HG03558 (cell line): ENCODE data around the gene SLC25A23.

Experiments used
- ATAC-seq: cut with Tn5 transposase; IDR thresholded peaks from one replicate; pipeline ENCODE4 v1.9.1; 2021; ENCODE audit warnings: moderate number of reproducible peaks; ENCODE audit not compliant: unreplicated experiment; ENCODE audit errors: extremely low read depth

SLC25A23 gene

DNA sequence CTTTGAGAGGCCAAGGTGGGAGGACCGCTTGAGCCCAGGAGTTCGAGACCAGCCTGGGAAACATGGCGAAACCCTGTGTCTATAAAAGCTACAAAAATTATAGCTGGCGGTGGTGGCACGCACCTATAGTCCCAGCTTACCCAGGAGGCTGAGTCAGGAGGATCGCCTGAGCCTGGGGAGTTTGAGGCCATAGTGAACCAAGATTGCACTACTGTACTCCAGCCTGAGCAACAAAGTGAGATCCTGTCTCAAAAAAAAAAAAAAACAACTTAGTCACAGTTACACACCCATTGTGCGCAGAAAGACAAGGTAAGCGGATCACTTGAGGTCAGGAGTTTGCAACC, 22.7 kb upstream of the SLC25A23 start:
- ATAC-seq = no peak

DNA sequence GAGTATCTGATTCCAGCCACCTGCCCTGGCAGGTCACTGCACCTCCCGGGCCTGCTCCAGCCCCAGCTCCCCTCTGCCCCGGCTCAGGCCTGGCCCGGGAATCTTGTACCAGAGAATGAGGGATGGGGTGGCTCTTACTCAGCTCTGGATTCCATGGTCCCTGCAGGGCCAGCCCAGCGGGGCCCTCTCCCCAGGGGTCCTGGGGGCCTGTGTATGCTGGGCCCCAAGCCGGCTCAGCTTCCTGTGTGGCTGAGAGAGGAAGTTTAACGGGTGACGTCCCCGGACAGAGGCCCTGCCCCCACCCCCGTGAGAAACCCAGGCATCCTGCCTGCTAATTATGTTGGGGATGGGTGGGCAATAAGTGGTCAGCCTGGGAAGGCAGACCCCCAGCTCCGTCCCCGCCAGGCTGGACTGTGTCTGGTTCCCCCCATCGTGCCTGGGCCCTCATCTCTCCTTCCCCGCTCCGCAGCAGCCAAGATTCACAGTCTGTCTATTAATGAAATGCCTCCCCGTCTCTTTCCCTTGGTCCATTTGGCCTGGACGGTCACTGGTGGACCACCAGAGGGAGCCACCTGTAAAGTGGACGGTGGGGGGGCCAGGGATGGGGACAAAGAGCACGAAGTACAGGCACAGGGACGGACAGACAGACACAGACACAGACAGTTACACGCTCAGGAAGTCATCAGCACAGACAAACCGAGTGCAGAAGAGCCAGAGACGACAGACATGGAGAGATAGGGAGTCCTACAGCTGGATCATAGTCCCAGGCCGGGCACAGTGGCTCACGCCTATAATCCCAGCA, 22.1 kb upstream of the SLC25A23 start, which contains the start of gene DENND1C:
TSS of gene DENND1C (minus strand) at position 247 of the 802 bp plus-strand sequence. CDS start at position 155, 92 bp downstream.
- ATAC-seq = no peak

DNA sequence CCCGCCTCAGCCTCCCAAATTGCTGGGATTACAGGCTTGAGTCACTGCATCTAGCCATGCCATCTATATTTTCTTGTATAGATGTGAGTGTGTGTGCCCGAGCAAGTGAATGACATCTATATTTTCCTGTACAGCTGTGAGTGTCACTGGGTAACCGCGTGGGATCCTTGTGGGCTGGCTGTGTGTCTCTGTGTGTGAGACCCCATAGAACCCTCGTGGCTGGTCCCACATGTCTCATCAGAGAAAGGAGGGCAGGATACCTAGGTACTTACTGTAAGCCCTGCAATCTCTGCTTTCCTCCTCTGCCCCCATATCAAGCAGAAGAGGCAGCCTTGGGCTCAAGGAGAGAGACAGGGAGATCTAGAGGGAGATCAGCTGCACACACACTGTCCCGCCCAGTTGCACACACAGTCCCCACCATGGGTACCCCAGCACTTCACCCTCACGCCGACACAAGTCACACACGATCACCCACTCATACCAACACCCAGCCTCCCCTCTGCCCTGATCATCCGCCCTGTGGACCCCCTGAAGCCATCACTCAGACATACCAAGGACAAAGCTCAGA, 21.3 kb upstream of the SLC25A23 start:
- no peak for ATAC-seq

DNA sequence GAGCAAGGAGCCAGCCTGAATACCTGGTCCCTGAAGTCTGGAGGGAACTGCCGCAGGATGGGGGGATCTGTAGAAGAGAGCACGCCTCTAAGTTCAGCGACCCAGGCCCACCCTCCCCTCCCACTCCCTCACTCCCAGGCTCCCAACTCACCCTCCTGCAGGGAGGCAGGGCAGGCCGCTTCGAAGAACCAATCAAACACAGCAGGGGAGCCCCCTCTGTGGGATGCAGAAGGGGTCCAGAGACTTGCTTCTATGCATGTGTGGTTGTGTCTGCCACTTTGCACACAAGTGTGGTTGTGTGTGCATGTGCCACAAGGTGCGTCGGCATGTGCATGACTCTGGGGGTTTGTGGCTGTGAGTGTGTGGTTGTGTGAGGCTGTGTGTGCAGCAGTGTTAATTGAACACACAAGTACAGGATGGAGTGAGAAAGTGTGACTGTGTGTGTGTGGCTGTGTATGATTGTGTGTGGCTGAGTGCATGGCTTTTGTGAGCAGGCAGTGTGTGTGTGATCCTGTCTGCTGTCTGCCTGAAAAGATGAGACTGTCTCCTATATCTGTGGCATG, 20.3 kb upstream of the SLC25A23 start:
- no peak for ATAC-seq

DNA sequence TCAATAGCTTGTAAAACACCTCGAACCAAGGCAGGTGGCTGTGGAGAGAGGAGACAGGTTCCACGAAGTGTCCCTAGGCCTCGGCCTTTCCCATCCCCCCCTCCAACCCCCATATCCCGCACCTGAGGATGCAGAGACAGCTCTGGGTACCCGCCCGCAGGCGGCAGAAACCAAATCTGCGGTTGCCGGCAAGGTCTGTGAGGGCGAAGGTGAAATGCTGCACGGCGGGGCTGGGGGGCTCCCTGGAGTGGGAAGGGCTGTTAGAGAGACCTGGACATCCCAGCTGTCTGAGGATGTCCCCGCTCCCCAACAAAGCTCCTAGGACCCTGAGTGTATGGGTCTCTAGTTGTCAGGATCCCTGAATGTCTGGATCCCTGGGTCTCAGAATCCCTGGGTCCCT, 19.2 kb upstream of the SLC25A23 start:
- ATAC-seq = no peak

DNA sequence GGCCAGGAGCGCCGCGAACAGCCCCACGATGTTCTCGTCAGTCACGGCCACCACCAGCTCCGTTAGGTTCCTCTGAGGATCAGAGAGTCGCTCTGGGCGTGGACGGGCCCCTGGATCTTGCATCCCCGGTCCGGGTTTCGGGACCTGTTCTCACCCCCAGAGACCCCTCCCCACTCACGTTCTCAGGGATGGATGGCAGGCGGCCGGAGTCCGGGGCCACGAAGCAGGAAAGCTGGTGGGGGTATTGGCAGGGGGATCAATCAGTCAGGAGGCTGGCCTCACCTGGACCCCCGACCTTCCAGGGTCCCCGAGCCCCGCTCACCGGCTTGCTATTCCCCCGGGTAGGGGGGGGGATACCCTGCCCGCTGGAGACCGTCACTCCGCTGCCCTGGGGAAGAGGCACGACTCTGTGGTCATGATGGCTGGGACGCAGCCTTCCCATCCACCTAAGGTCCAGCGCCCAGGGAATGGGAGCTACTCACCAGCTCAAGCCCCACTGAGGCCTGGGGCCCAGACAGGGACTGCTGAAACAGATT, 17.4 kb upstream of the SLC25A23 start:
- no peak for ATAC-seq

DNA sequence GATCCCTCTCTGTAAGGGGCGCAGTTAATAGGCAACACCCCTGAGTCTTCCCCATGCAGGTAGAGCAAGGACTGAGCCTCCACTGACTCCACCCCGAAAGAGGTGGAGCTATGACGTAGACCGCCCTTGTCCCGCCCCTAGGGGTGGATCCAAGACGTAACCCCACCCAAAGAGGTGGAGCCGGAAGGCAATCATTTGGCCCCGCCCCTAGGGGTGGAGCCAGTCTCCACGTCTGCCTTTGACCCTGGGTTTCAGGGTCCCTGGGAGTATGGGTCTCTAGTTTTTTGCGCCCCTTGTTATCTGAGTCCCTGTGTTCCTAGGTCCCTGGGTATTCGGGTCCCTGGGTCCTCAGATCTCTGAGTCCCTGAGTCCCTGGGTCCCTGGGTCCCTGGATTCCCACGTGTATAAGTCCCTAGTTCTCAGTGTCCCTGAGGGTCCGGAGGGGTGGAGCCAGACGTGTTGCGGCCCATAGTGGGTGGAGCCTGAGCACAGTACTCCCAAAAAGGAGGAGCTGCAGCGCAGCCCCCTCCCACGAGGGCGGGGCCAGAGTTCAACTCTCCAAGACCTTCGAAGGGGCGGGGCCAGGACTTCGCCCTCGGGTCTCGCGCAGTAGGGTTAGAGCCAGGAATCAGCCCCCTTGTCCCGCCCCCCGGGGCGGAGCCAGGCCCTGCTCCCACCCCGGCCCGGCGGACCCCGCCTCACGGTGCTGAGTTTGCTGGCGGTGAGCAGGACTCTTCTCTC, 16.7 kb upstream of the SLC25A23 start:
- no peak for ATAC-seq

DNA sequence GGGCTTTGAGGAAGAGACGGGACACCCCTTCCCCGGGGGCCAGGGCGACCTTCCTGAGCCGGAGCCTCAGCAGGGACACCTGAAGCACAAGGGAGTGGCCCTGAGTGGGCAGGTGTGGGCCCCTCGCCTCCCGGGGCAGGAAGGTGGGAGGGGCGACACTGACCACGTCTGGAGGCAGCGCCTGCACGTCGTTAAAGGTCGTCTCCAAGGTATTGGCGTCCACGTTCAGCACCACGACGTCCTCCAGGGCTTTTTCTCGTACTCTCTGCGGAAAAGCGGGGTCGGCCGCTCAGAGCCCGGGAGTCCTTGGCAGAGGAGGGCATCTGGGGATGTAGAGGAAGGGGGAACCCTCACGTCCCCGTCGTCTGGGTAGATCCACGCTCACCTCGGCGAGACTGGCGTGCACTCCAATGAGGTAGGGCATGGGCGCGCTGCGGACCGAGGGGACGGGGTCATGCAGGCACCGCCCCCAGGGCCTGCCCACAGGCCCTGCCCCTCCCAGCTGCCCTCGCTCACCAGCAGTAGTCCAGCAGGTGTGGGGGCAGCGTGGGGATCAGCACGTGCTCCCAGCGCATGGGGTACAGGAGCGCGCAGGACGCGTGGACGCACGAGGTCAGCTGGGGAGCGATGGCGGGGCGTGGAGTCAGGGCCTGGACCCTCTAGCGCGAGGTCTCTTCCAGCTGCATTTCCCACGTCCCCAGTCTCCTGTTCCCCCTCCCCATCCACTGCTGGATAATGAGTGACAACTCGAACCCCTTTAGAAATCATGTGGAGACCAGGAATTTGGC, 15.9 kb upstream of the SLC25A23 start:
- ATAC-seq = no peak

DNA sequence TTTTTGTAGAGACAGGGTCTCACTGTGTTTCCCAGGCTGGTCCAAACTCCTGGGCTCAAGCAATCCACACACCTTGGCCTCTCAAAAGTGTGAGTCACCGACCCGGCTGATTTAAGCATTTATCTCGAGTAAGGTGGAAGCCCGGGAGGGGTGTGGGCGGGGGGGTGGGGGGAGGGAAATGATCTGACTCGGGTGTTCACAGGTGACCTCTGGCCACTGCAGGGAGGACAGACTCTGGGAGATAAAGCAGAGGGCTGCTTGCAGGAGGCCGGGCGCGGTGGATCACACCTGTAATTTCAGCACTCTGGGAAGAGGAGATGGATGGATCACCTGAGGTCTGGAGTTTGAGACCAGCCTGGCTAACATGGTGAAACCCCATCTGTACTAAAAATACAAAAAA, 14.1 kb upstream of the SLC25A23 start:
- ATAC-seq = no peak

DNA sequence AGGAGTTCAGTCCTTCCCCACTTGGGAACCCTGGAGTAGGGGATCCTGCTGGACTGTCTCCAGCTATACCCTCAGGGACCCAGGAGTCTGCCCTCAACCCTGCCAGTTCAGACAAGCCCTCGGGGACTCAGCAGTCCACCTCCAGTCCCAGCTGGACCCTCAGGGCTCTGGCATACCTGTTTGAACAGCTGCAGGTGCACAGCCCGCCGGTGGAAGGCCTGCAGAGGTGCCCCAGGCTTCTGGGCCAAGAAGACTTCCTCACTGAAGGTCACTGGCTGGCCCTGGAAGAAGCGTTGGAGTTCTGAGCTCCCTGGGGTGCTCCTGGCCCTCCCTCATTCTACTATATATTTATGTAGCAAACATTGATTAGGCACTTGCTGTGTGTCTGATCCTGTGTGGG, 13.1 kb upstream of the SLC25A23 start:
- ATAC-seq = no peak

DNA sequence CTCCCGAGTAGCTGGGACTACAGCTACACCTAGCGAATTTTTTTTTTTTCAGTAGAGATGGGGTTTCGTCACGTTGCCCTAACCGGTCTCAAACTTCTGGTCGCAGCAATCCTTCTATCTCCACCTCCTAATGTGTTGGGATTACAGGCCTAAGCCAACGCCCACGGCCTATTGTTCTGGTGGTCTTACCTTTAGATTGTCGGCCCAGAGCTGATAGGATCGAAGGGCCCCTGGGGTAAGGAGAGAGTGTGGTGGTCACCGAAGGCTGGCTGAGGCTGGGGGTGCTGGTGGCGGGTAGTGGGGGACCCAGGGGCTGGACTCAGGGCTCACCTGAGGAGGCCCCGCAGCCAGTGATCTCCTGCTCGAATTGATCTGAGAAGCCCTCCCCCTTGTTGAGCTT, 11.5 kb upstream of the SLC25A23 start:
- ATAC-seq = no peak

DNA sequence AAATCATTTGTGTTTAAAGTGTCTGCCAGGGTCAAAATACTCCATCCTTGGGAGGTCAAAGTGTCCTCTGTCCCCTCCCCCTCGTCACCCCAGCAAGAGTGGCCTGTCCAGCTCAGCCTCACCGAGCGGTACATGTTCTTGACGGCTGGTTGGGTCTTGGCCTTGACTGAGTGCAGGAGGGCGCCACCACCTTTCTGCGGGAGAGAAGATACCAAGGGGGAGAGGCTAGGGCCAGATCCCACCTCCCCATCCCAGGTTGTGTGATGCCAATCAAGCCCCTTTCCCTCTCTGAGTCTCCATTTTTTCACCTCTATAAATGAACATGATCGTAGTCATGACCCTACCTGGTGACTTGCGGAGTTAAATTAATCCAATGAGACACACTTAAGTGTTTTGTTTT, 10.6 kb upstream of the SLC25A23 start:
- ATAC-seq = no peak

DNA sequence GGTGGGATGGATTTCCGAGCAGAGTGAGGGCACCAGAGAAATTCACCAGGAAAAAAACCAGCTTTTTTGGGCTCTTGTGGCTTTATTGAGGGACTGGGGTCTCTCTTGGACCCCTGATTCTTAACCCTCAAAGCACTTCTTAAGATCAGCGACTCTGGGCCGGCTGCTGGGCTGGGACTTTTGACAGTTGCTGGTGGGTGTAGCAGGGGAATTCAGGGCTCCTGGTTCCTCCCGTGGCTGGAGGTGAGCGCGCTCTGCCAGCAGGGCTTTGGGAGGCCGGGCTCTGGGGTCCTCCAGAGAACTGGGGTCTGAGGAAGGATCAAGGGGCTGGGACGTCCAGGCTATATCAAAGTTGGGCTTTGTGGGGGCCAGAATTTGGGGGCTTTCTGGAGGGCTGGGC, 7.8 kb upstream of the SLC25A23 start:
- no peak for ATAC-seq

DNA sequence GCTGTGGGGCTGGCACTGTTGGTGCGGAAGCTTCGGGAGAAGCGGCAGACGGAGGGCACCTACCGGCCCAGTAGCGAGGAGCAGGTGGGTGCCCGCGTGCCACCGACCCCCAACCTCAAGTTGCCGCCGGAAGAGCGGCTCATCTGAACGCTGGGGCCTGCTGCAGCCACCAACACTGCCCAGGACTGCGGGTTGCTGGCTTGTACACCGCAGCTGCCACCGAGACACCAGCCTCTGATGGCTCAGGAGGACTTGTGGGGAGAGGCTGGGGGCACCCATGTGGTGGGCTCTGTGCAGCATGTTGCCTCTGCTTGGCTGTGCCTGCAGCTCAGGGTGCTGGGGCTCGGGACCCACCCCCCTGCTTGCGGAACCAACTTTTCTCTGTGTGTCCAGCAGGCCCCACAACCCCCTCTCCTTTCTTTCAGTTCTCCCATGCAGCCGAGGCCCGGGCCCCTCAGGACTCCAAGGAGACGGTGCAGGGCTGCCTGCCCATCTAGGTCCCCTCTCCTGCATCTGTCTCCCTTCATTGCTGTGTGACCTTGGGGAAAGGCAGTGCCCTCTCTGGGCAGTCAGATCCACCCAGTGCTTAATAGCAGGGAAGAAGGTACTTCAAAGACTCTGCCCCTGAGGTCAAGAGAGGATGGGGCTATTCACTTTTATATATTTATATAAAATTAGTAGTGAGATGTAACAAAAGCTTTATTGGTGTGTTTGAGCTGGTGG, 7.1 kb upstream of the SLC25A23 start:
- ATAC-seq = no peak

DNA sequence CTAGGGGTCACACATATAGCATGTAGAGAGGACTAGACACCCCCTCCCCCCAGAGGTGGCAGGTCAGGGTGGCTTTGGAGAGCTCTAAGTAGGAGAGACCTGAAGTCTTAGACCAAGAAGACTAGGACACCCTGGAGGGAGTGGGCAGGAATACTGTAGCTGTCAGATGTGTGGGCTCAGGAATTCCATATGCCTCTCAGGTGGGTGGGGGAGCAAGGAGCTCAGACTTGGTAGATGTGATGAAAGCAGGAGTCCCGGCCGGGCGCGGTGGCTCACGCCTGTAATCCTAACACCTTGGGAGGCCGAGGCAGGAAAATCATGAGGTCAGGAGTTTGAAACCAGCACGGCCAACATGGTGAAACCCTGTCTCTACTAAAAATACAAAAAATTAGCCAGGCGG, 6.1 kb upstream of the SLC25A23 start:
- ATAC-seq = no peak

DNA sequence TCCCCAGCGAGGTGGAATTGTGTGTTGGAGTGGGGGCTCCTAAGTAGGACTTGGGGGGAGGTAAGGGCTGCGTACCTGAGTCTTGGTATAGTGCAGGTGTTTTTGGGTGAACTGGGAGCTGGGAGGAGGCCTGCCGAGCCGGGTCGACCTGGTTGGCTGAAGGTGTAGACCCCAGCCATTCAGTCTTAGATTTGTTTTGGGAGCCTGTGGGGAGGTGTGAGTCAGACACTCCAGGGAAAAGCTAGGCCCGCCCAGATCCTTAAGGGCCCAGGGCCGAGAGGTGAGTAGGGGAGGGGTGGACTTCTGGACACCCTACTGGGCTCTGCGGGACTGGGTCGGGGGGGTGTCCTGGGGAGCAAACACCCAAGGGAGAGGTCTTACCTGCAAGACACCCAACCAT, 5.4 kb upstream of the SLC25A23 start:
- ATAC-seq = no peak

DNA sequence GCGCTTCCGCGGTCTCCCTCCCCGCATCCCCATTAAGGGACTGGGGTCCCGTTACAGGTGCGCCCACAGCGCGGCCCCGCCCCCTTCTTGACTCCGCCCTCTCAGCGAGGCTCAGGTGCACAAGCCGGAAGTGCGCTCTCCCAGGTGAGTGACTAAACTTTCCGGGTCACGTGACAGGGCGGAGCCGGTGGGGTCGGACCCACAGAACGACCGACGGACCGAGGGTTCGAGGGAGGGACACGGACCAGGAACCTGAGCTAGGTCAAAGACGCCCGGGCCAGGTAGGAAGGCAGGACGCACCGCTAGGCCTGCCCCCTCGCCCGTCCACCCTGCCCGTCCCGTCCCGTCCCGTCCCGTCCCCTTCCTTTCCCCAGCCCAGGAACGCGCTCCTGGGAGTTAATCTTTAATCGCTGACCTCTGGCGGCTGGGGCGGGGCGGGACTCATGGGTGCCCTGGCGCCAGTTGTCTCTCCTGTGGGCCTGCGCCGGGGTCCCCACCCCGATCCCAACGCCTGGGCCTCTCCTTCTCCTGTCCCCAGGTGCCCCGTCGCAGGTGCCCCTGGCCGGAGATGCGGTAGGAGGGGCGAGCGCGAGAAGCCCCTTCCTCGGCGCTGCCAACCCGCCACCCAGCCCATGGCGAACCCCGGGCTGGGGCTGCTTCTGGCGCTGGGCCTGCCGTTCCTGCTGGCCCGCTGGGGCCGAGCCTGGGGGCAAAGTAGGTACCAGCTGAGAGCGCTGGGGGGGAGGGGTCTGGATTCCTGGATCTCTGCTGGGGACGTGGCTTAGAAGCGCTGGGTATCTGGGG, 4.7 kb upstream of the SLC25A23 start, which contains the start of gene CRB3:
TSS of gene CRB3 (plus strand) at position 202 of the 804 bp plus-strand sequence. CDS start at position 633, 431 bp downstream.
- ATAC-seq = no peak

DNA sequence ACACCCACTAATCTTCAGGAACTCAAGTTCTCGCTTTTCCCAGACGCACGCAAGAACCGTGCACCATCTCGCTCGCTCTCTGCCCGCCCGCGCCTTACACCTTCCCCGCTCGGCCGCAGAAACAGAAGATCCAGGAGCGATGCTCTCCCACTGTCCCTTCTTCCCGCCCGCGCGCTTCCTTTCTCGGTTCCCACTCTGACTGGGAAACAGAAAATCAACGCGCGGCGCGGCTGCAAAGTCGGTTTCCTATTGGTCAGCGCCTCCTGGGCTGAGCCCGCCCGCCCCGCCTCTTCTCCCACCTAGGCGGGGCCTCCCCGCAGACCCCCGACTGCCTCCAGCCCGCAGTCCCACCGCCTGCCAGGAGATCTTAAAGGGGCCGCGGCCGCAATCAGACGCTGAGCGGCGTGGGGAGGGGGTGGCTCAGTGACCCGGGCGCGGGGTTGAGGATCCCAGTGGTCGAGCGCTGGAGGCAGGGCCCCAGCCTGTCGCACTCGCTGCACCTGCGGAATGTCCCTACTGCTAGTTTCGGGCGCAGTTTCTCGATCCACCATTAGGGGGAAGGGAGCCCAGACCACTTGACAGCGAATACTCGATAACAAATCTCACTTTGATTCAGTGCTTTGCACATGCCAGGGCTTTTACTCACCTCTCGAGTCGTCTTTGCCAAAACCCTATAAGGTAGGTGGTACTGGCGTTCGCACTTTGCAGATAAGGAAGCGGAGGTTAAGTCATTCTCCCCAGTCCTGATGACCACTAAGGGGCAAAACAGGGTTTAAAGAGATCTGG, 700 bp upstream of the SLC25A23 start:
- ATAC-seq = peak; percentile 58
